SK-N-SH treated with all-trans-retinoic acid at 6 μM for 48 hours (cell line): ENCODE results near the gene PKMYT1.

ENCODE experiments used
- ATAC-seq: fragments of 200-7000 bp; cut with Tn5 transposase; 3 replicates; pipeline ENCODE4 v1.9.1; 2020; ENCODE audit warnings: mild to moderate bottlenecking, moderate library complexity
- ARNTL ChIP-seq: fragments of 450-650 bp; formaldehyde crosslinking; IDR thresholded peaks from 2 replicates; pipeline ENCODE4 v1.5.0; 2020; ENCODE audit warnings: low read depth, mild to moderate bottlenecking, moderate library complexity, borderline replicate concordance
- BACH2 ChIP-seq: fragments of 250-450 bp; sonication (Bioruptor Pico); IDR thresholded peaks from 2 replicates; pipeline ENCODE4 v1.9.0; 2021; ENCODE audit warnings: mild to moderate bottlenecking, borderline replicate concordance
- CREB5 ChIP-seq: fragments of 250-450 bp; sonication (Bioruptor Pico); IDR thresholded peaks from 2 replicates; pipeline ENCODE4 v1.5.1; 2020; ENCODE audit warnings: low read depth, mild to moderate bottlenecking, moderate library complexity
- CSDC2 ChIP-seq: fragments of 250-450 bp; sonication (Bioruptor Pico); IDR thresholded peaks from 2 replicates; pipeline ENCODE4 v1.5.0; 2020; ENCODE audit warnings: mild to moderate bottlenecking, moderate library complexity
- CSRNP3 ChIP-seq: fragments of 250-450 bp; sonication (Bioruptor Pico); IDR thresholded peaks from 2 replicates; pipeline ENCODE4 v1.5.1; 2021; ENCODE audit warnings: mild to moderate bottlenecking, moderate library complexity
- ESRRG ChIP-seq: fragments of 250-450 bp; sonication (Bioruptor Pico); IDR thresholded peaks from 2 replicates; pipeline ENCODE4 v1.6.1; 2021; ENCODE audit warnings: mild to moderate bottlenecking
- GLIS3 ChIP-seq: fragments of 250-450 bp; sonication (Bioruptor Pico); IDR thresholded peaks from 2 replicates; pipeline ENCODE4 v1.5.0; 2020; ENCODE audit warnings: mild to moderate bottlenecking, moderate library complexity
- OSR1 ChIP-seq: fragments of 250-450 bp; sonication (Bioruptor Pico); IDR thresholded peaks from 2 replicates; pipeline ENCODE4 v1.8.0; 2022; ENCODE audit warnings: moderate library complexity, mild to moderate bottlenecking, inconsistent platforms
- PATZ1 ChIP-seq: fragments of 250-450 bp; sonication (Bioruptor Pico); IDR thresholded peaks from 2 replicates; pipeline ENCODE4 v1.8.0; 2020; ENCODE audit warnings: mild to moderate bottlenecking, moderate library complexity, borderline replicate concordance
- PPARA ChIP-seq: fragments of 250-450 bp; sonication (Bioruptor Pico); IDR thresholded peaks from 2 replicates; pipeline ENCODE4 v1.5.0; 2020; ENCODE audit warnings: mild to moderate bottlenecking, borderline replicate concordance
- RARB ChIP-seq: fragments of 250-450 bp; sonication (Bioruptor Pico); IDR thresholded peaks from 2 replicates; pipeline ENCODE4 v1.8.0; 2021; ENCODE audit warnings: mild to moderate bottlenecking, moderate library complexity
- TCF4 ChIP-seq: fragments of 250-450 bp; sonication (Bioruptor Pico); IDR thresholded peaks from 2 replicates; pipeline ENCODE4 v1.8.0; 2021; ENCODE audit warnings: mild to moderate bottlenecking, moderate library complexity, borderline replicate concordance
- TOX ChIP-seq: fragments of 250-450 bp; sonication (Bioruptor Pico); IDR thresholded peaks from 2 replicates; pipeline ENCODE4 v1.8.0; 2021; ENCODE audit warnings: mild to moderate bottlenecking, moderate library complexity, borderline replicate concordance
- ZC3H10 ChIP-seq: fragments of 250-450 bp; sonication (Bioruptor Pico); IDR thresholded peaks from 2 replicates; pipeline ENCODE4 v1.5.1; 2021; ENCODE audit warnings: mild to moderate bottlenecking, moderate library complexity
- ZFP3 ChIP-seq: fragments of 250-450 bp; sonication (Bioruptor Pico); IDR thresholded peaks from 2 replicates; pipeline ENCODE4 v1.5.0; 2020; ENCODE audit warnings: mild to moderate bottlenecking, moderate library complexity
- ZFP30 ChIP-seq: fragments of 450-650 bp; formaldehyde crosslinking; IDR thresholded peaks from 2 replicates; pipeline ENCODE4 v1.5.0; 2022; ENCODE audit warnings: mild to moderate bottlenecking, moderate library complexity
- ZNF565 ChIP-seq: fragments of 450-650 bp; formaldehyde crosslinking; conservative IDR thresholded peaks from 2 replicates; pipeline ENCODE4 v1.5.0; 2020; ENCODE audit warnings: low read depth, mild to moderate bottlenecking, moderate library complexity
- ZNF70 ChIP-seq: fragments of 450-650 bp; formaldehyde crosslinking; IDR thresholded peaks from 2 replicates; pipeline ENCODE4 v1.5.0; 2020; ENCODE audit warnings: mild to moderate bottlenecking, moderate library complexity
- ZNF8 ChIP-seq: fragments of 450-650 bp; formaldehyde crosslinking; IDR thresholded peaks from 2 replicates; pipeline ENCODE4 v1.5.0; 2020; ENCODE audit warnings: mild to moderate bottlenecking, moderate library complexity
- TF ChIP-seq, protein P1 (sequence below): fragments of 250-450 bp; sonication (Bioruptor Pico); IDR thresholded peaks from 2 replicates; pipeline ENCODE4 v1.8.0; 2021; ENCODE audit warnings: low read depth, mild to moderate bottlenecking, moderate library complexity, borderline replicate concordance

Gene PKMYT1

DNA sequence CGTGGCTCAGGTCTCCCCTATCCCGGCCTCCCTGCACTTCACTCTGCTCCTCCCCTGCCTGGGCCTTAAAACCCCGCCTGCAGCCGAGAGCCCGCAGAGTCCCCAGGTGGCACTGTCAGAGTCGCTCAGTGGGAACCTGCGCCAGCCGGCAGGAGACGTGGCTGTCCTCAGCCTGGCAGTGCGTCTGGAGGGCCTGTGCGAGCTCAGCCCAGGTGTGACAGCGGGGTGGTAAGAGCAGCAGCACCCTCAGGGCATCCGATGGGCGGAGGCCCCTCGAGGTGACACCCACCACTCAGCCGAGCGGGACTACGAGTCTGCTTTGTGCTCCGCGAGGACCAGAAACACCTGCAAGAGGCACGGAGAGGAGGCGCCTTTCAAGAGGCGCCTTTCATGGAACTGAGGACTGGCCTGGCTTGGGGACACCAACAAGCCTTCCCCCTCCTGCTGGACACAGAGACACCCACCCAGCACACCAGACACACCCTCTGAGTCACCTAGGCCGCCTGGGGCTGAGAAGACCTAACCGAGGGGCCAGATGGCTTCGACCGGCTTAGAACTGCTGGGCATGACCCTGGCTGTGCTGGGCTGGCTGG lies 32.7 kb upstream of the PKMYT1 start, which contains the start of gene CLDN9:
Gene CLDN9 (plus strand): TSS at position 96 of the 593 bp plus-strand sequence. CDS start 440 bp downstream, at position 536.
- TF ChIP-seq ZNF8 (CRISPR knock-in tag) = no peak
- no peak for TF ChIP-seq ZNF70 (CRISPR knock-in tag)
- TF ChIP-seq, protein P1, sequence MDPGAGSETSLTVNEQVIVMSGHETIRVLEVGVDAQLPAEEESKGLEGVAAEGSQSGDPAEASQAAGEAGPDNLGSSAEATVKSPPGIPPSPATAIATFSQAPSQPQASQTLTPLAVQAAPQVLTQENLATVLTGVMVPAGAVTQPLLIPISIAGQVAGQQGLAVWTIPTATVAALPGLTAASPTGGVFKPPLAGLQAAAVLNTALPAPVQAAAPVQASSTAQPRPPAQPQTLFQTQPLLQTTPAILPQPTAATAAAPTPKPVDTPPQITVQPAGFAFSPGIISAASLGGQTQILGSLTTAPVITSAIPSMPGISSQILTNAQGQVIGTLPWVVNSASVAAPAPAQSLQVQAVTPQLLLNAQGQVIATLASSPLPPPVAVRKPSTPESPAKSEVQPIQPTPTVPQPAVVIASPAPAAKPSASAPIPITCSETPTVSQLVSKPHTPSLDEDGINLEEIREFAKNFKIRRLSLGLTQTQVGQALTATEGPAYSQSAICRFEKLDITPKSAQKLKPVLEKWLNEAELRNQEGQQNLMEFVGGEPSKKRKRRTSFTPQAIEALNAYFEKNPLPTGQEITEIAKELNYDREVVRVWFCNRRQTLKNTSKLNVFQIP = no peak
- TF ChIP-seq CREB5 = no peak
- no peak for TF ChIP-seq TOX (CRISPR knock-in tag)
- TF ChIP-seq ZC3H10 (CRISPR knock-in tag) = no peak
- TF ChIP-seq RARB = no peak
- no peak for TF ChIP-seq ARNTL (CRISPR knock-in tag)
- no peak for TF ChIP-seq CSDC2 (CRISPR knock-in tag)
- no peak for TF ChIP-seq ZFP3 (CRISPR knock-in tag)
- no peak for TF ChIP-seq TCF4 (CRISPR knock-in tag)
- TF ChIP-seq, all 23 proteins: peak for 0
- peak; percentile 8; the same call in 1 of the 3 replicates for ATAC-seq

DNA sequence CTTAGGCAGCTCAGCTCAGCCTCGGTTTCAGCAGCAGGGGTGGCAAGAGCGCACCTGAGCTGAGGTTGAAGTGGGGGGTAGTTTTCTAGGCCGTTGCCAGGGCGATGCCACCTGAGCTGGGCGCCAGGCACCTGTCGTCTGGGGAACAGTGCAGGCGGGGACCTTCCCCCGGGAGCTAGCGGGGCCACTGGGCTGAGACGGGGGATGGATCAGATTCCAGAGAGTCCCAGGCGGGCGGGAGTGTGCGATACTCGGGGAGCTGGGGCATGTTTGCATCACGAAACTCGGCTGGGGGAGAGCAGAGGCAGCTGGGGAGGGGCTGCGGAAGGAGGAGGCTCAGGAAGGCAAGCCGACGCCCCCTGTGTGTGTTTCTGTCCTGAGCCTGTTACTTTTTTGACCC lies 32.0 kb upstream of the PKMYT1 start:
- TF ChIP-seq PPARA (no peak), CSRNP3 (CRISPR knock-in tag) (no peak), ESRRG (CRISPR knock-in tag) (no peak), ZNF70 (CRISPR knock-in tag) (no peak), CREB5 (no peak), RARB (no peak), TOX (CRISPR knock-in tag) (no peak), GLIS3 (CRISPR knock-in tag) (no peak), ZC3H10 (CRISPR knock-in tag) (no peak), ZFP3 (CRISPR knock-in tag) (no peak), ZFP30 (CRISPR knock-in tag) (no peak), ZNF565 (CRISPR knock-in tag) (no peak), PATZ1 (no peak)
- TF ChIP-seq, all 23 proteins: peak for 0

GRCh38 chr16:3010510-3010909 lies 30.3 kb upstream of the PKMYT1 start:
- no peak for ATAC-seq

More for the DNA sequence above, 32.0 kb upstream of the PKMYT1 start:
- ATAC-seq = no peak

More at GRCh38 chr16:3010510-3010909, 30.3 kb upstream of the PKMYT1 start:
- TF ChIP-seq PPARA = no peak
- TF ChIP-seq, protein P1 = no peak
- no peak for TF ChIP-seq BACH2 (CRISPR knock-in tag)
- no peak for TF ChIP-seq OSR1 (CRISPR knock-in tag)
- TF ChIP-seq RARB = no peak
